ENCODE measurements around the gene KRTAP2-1. TPM values are rescaled to one million over a fixed set of nuclear protein-coding genes. Genes with fewer than 3 reads are reported as not detected.

Gene KRTAP2-1
- total and polyA plus RNA-seq, 7 donors = not detected

DNA sequence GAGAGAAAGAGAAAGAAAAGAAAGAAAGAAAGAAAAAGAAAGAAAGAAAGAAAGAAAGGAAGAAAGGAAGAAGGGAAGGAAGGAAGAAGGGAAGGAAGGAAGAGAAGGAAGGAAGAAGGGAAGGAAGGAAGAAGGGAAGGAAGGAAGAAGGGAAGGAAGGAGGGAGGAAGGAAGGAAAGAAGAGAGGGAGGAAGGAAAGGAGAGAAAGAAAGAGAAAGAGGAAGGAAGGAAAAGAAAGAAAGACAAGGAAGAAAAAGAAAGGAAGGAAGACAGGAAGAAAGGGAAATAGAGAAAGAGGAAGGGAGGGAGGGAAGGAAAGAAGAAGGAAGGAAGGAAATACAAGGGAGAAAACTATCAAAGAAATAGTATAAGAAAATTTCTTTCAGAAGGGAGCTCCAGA lies 29.7 kb upstream of the KRTAP2-1 start:
- TF ChIP-seq, protein P1, sequence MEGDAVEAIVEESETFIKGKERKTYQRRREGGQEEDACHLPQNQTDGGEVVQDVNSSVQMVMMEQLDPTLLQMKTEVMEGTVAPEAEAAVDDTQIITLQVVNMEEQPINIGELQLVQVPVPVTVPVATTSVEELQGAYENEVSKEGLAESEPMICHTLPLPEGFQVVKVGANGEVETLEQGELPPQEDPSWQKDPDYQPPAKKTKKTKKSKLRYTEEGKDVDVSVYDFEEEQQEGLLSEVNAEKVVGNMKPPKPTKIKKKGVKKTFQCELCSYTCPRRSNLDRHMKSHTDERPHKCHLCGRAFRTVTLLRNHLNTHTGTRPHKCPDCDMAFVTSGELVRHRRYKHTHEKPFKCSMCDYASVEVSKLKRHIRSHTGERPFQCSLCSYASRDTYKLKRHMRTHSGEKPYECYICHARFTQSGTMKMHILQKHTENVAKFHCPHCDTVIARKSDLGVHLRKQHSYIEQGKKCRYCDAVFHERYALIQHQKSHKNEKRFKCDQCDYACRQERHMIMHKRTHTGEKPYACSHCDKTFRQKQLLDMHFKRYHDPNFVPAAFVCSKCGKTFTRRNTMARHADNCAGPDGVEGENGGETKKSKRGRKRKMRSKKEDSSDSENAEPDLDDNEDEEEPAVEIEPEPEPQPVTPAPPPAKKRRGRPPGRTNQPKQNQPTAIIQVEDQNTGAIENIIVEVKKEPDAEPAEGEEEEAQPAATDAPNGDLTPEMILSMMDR (IDR thresholded peaks at IDR 0.05) = no peak
- peaks cover 0 to 7% (median 0%) of the 10 kb centered on the region in 3 donors for H3K27me3 ChIP-seq (ENCODE audit: insufficient read depth in 3 of 3, low read length in 2 of 3)
- no peaks in the 10 kb centered on the region for H3K36me3 ChIP-seq (ENCODE audit: insufficient read depth in 1 of 2, low read depth in 1 of 2)
- no peaks in the 10 kb centered on the region for H3K9me3 ChIP-seq
- DNase-seq (no peak), ATAC-seq (no peak)
- H3K27ac ChIP-seq = no peak overlapping the region
- intact Hi-C loops (cut with DNase I) = no loop called here
- H3K4me1 ChIP-seq = no peaks in the 10 kb centered on the region
- no peak overlapping the region for H3K4me3 ChIP-seq

DNA sequence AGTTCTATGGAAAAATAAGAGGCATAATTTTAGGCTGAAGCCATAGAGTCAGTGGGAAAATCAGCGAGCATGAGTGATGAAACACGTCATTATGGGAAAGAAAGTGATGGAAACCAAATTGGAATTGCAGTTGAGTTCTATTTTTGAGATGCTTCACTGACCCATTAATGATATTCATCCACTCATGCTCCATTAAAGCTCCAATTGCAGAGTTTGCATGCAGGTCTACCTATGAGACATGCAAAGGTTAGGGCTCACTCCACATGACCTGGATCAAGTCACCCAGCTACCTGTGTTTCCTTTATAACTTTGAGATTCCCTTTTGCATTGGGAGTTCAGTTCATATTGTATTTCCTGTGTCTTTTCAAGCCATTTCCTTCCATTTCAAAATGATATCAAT lies 26.6 kb upstream of the KRTAP2-1 start:
- H3K4me1 ChIP-seq = no peaks in the 10 kb centered on the region
- H3K9me3 ChIP-seq = no peaks in the 10 kb centered on the region
- intact Hi-C loops (cut with DNase I) = no loop called here
- no peak overlapping the region for H3K27ac ChIP-seq
- no peak for DNase-seq
- TF ChIP-seq, protein P1 (IDR thresholded peaks at IDR 0.05) = no peak
- ATAC-seq = no peak
- peaks cover 0 to 7% (median 0%) of the 10 kb centered on the region in 3 donors for H3K27me3 ChIP-seq (ENCODE audit: insufficient read depth in 3 of 3, low read length in 2 of 3)
- WGBS, 3 donors = 87 to 95% (median 89%) methylated on average over 2 of the region's 2 CpGs
- H3K4me3 ChIP-seq = no peak overlapping the region
- H3K36me3 ChIP-seq (ENCODE audit: insufficient read depth in 1 of 2, low read depth in 1 of 2) = no peaks in the 10 kb centered on the region

DNA sequence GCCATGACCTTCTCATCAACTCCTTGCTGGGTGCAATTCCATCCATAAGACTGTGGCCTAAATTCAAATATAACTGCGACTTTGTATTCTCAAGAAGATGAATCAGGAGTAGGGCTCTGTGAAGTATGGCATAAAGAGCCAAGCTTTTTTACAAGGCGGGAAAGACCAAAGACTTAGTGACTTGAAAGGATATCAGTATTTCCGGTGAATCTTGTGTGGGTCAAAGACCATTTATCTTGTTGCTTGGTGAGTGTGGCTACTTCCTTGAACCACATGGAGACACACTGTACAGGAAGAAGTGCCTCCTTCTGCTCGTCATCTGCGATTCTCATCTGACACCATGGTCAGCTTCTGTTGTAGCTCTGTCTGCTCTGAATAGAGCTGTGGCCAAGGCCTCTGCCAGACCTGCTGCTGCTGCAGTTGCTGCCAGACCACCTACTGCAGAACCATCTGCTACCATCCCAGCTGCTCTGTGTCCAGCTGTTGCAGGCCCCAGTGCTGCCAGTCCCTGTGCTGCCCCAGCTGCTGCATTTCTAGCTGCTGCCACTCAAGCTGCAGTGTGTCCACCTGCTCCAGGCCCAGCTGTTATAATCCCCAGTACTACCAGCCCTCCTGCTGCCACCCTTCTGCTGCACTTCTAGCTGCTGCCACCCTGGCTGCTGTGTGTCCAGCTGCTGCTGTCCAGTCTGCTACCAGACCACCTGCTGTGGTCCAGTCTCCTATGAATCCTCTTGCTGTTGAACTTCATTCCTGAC lies 24.7 kb upstream of the KRTAP2-1 start:
- Histone ChIP-seq H3K27ac (no peak overlapping the region), H3K36me3 (ENCODE audit: insufficient read depth in 1 of 2, low read depth in 1 of 2) (no peaks in the 10 kb centered on the region), H3K9me3 (no peaks in the 10 kb centered on the region), H3K4me3 (no peak overlapping the region), H3K27me3 (ENCODE audit: insufficient read depth in 3 of 3, low read length in 2 of 3) (peaks cover 0 to 4% (median 0%) of the 10 kb centered on the region in 3 donors), H3K4me1 (no peaks in the 10 kb centered on the region)
- WGBS, 3 donors = 64 to 77% (median 71%) methylated on average over 5 of the region's 5 CpGs
- intact Hi-C loops (cut with DNase I) = no loop called here
- no peak for DNase-seq
- TF ChIP-seq, protein P1 (IDR thresholded peaks at IDR 0.05) = no peak
- no peak for ATAC-seq

DNA sequence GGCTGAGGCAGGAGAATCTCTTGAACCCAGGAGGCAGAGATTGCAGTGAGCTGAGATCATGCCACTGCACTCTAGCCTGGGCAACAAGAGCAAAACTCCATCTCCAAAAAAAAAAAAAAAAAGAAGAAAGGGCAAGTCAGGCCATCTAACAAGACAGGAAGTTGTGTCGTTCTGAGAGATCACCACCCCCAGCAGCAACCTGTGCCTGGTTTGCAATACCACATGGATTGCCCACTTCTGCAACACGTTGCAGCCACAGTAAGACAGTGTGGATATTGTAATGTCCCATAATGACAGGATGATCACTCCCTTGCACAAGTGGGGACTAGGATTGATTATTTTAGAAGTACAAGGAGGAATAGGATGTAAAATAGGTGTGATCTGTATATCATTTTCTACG lies 21.9 kb upstream of the KRTAP2-1 start:
- ATAC-seq = no peak
- TF ChIP-seq, protein P1 (IDR thresholded peaks at IDR 0.05) = no peak
- no peaks in the 10 kb centered on the region for H3K9me3 ChIP-seq
- peaks cover 0 to 1% (median 0%) of the 10 kb centered on the region in 3 donors for H3K27me3 ChIP-seq (ENCODE audit: insufficient read depth in 3 of 3, low read length in 2 of 3)
- no peak overlapping the region for H3K4me3 ChIP-seq
- no peaks in the 10 kb centered on the region for H3K4me1 ChIP-seq
- DNase-seq = no peak
- H3K36me3 ChIP-seq (ENCODE audit: insufficient read depth in 1 of 2, low read depth in 1 of 2) = no peaks in the 10 kb centered on the region
- no peak overlapping the region for H3K27ac ChIP-seq
- WGBS, 3 donors = 73 to 75% (median 75%) methylated on average over 3 of the region's 3 CpGs
- intact Hi-C loops (cut with DNase I) = no loop called here

DNA sequence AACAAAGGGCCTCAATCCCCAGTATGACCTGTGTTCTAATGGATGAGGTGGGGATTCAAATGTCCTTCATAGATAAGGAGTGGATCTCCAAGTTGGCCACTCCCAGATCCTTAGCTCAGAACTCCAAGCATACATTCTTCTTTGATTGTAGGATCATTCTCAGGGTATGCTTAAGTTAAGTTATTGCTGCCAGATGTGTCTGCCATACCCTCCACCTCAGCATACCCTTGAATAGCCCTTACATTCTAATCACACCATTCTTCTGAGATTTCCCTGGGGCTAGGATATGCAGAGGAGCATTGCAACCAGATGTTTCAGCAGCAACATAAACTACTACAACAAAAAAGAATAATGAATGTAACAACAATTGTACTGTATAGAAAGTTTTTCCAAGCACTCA lies 20.2 kb upstream of the KRTAP2-1 start:
- intact Hi-C loops (cut with DNase I) = no loop called here
- H3K27me3 ChIP-seq (ENCODE audit: insufficient read depth in 3 of 3, low read length in 2 of 3) = peaks cover 0 to 1% (median 0%) of the 10 kb centered on the region in 3 donors
- TF ChIP-seq, protein P1 (IDR thresholded peaks at IDR 0.05) = no peak
- DNase-seq = no peak
- H3K36me3 ChIP-seq (ENCODE audit: insufficient read depth in 1 of 2, low read depth in 1 of 2) = no peaks in the 10 kb centered on the region
- no peak overlapping the region for H3K27ac ChIP-seq
- no peaks in the 10 kb centered on the region for H3K9me3 ChIP-seq
- no peak overlapping the region for H3K4me3 ChIP-seq
- no peaks in the 10 kb centered on the region for H3K4me1 ChIP-seq
- ATAC-seq = no peak

All from psoas muscle (tissue), 8 donors.